GM23338 (cell line): ENCODE results near the gene KAT6B. TPM values are rescaled to one million over a fixed set of nuclear protein-coding genes. Genes with fewer than 3 reads are reported as not detected.

Experiments used
- ATAC-seq: fragments of 200-7000 bp; cut with Tn5 transposase; 3 replicates; pipeline ENCODE4 v1.9.1; 2020
- DNase-seq: peaks from one replicate; pipeline ENCODE4 v3.0.0-alpha.2; 2015; ENCODE audit warnings: low spot score
- H2AFZ ChIP-seq: fragments of 200-600 bp; sonication (generic); 2 replicates; pipeline ENCODE4 v1.8.0; 2016; ENCODE audit warnings: antibody characterized with exemption, mild to moderate bottlenecking, moderate library complexity
- H3F3A ChIP-seq: fragments of 200-600 bp; sonication (generic); replicated peaks from 2 replicates; pipeline ENCODE4 v1.8.0; 2017; ENCODE audit warnings: antibody characterized with exemption, mixed run types, low read depth
- H3K27ac ChIP-seq: fragments of 200-600 bp; sonication (generic); 2 replicates; pipeline ENCODE4 v1.6.1; 2016; ENCODE audit warnings: low read depth
- H3K27me3 ChIP-seq: fragments of 200-600 bp; sonication (generic); 2 replicates; pipeline ENCODE4 v1.8.0; 2016; ENCODE audit warnings: mild to moderate bottlenecking, mixed run types, moderate library complexity; ENCODE audit not compliant: insufficient read depth
- H3K36me3 ChIP-seq: fragments of 200-600 bp; sonication (generic); 2 replicates; pipeline ENCODE4 v1.8.0; 2016; ENCODE audit warnings: mild to moderate bottlenecking; ENCODE audit not compliant: insufficient read depth
- H3K4me1 ChIP-seq: fragments of 200-600 bp; sonication (generic); 2 replicates; pipeline ENCODE4 v1.8.0; 2016; ENCODE audit warnings: mild to moderate bottlenecking, moderate library complexity; ENCODE audit not compliant: insufficient read depth
- H3K4me2 ChIP-seq: fragments of 200-600 bp; sonication (generic); 2 replicates; pipeline ENCODE4 v1.7.1; 2017; ENCODE audit warnings: mixed run types
- H3K4me3 ChIP-seq: fragments of 200-600 bp; sonication (generic); 2 replicates; pipeline ENCODE4 v1.6.1; 2016; ENCODE audit warnings: mixed run types
- H3K79me2 ChIP-seq: fragments of 200-600 bp; sonication (generic); replicated peaks from 2 replicates; pipeline ENCODE4 v1.8.0; 2017; ENCODE audit warnings: mild to moderate bottlenecking; ENCODE audit not compliant: insufficient read depth
- H3K9me2 ChIP-seq: fragments of 200-600 bp; sonication (generic); 2 replicates; pipeline ENCODE4 v1.8.0; 2017; ENCODE audit not compliant: insufficient read depth
- H4K20me1 ChIP-seq: fragments of 200-600 bp; sonication (generic); replicated peaks from 2 replicates; pipeline ENCODE4 v1.8.0; 2017; ENCODE audit warnings: mild to moderate bottlenecking; ENCODE audit not compliant: insufficient read depth
- H3K27ac Mint-ChIP-seq: 2 replicates; pipeline ENCODE4 v1.8.0; 2020; ENCODE audit warnings: inconsistent platforms, mild to moderate bottlenecking, moderate library complexity, mixed read lengths
- H3K27me3 Mint-ChIP-seq: 3 replicates; pipeline ENCODE4 v1.8.0; 2022; ENCODE audit warnings: low read depth, mild to moderate bottlenecking, moderate library complexity, mixed read lengths, inconsistent platforms; ENCODE audit not compliant: insufficient read depth, poor library complexity
- H3K36me3 Mint-ChIP-seq: 3 replicates; pipeline ENCODE4 v1.8.0; 2021; ENCODE audit warnings: low read depth, mild to moderate bottlenecking, inconsistent platforms, moderate library complexity, mixed read lengths
- H3K4me1 Mint-ChIP-seq: 3 replicates; pipeline ENCODE4 v1.8.0; 2020; ENCODE audit warnings: mild to moderate bottlenecking, inconsistent platforms, mixed read lengths
- H3K4me3 Mint-ChIP-seq: 3 replicates; pipeline ENCODE4 v1.8.0; 2021; ENCODE audit warnings: moderate library complexity, mild to moderate bottlenecking, inconsistent platforms, mixed read lengths
- H3K9me3 Mint-ChIP-seq: 3 replicates; pipeline ENCODE4 v1.8.0; 2020; ENCODE audit warnings: moderate library complexity, mild to moderate bottlenecking, inconsistent platforms, mixed read lengths
- CREB1 ChIP-seq: fragments of 250-450 bp; sonication (Bioruptor Pico); IDR thresholded peaks from 2 replicates; pipeline ENCODE4 v1.5.0; 2020; ENCODE audit warnings: low read depth, mild to moderate bottlenecking, moderate library complexity
- CTCF ChIP-seq, 2 experiments: fragments of 200-600 bp in 1 of 2; sonication (generic) in 1 of 2; conservative IDR thresholded peaks; 2 replicates each; pipeline versions ENCODE4 v1.5.1 to v1.6.1; 2016 to 2017; ENCODE audit warnings: antibody characterized with exemption in 2 of 2, low read depth in 2 of 2, mild to moderate bottlenecking in 2 of 2, moderate library complexity in 1 of 2
- ETS1 ChIP-seq: IDR thresholded peaks from 2 replicates; pipeline ENCODE4 v1.6.1; 2016; ENCODE audit warnings: antibody characterized with exemption
- EZH2 ChIP-seq: fragments of 200-600 bp; sonication (generic); IDR thresholded peaks from one replicate; pipeline ENCODE4 v1.8.0; 2017; ENCODE audit warnings: antibody characterized with exemption, mild to moderate bottlenecking, low read depth; ENCODE audit not compliant: unreplicated experiment
- EZH2phosphoT487 ChIP-seq: fragments of 200-600 bp; sonication (generic); IDR thresholded peaks from one replicate; pipeline ENCODE4 v1.8.1; 2018; ENCODE audit warnings: antibody characterized with exemption; ENCODE audit not compliant: unreplicated experiment
- JUNB ChIP-seq: IDR thresholded peaks from one replicate; pipeline ENCODE4 v1.6.1; 2016; ENCODE audit warnings: antibody characterized with exemption; ENCODE audit not compliant: unreplicated experiment
- NANOG ChIP-seq: IDR thresholded peaks from 2 replicates; pipeline ENCODE4 v1.6.1; 2016; ENCODE audit warnings: antibody characterized with exemption, borderline replicate concordance
- POLR2AphosphoS5 ChIP-seq: IDR thresholded peaks from 2 replicates; pipeline ENCODE4 v1.6.1; 2016; ENCODE audit warnings: antibody characterized with exemption, low read depth
- REST ChIP-seq: IDR thresholded peaks from one replicate; pipeline ENCODE4 v1.6.1; 2018; ENCODE audit warnings: antibody characterized with exemption; ENCODE audit not compliant: unreplicated experiment
- ZNF114 ChIP-seq: fragments of 250-450 bp; sonication (Bioruptor Pico); IDR thresholded peaks from 2 replicates; pipeline ENCODE4 v1.5.0; 2020; ENCODE audit warnings: mild to moderate bottlenecking, moderate library complexity
- ZNF331 ChIP-seq: fragments of 250-450 bp; sonication (Bioruptor Pico); IDR thresholded peaks from 2 replicates; pipeline ENCODE4 v1.5.0; 2020; ENCODE audit warnings: low read depth, mild to moderate bottlenecking, moderate library complexity
- polyA plus RNA-seq: library from polyadenylated mRNA; unstranded; fragments of >200 nt; fragmentation: Nextera tagmentation; extraction: Ambion mirVana; gene quantifications from 2 replicates; pipeline ENCODE4 v1.2.1, GENCODE V29; 2016
- total RNA-seq: library from RNA; depleted of rRNA; stranded (reverse); fragments of >200 nt; shearing (Covaris generic); gene quantifications from 2 replicates; pipeline ENCODE4 v1.2.3, GENCODE V29; 2014

KAT6B gene
- total and polyA plus RNA-seq, 2 experiments from 2014 or later = 21.3 to 31.4 TPM

- DNase-seq (peak; percentile 93), ATAC-seq (peak; percentile 93)
- Histone ChIP-seq H3K27ac (no peak overlapping the region), H3K27me3 (peaks cover 12% of the 10 kb centered on the region), H3K79me2 (no peaks in the 10 kb centered on the region), H3K4me1 (peaks cover 3% of the 10 kb centered on the region; the same call in 1 of the 2 replicates), H3F3A (0 out of 2 replicates have a peak, but pooled peaks cover 8% of the 10 kb centered on the region), H2AFZ (peak overlapping the region; percentile 91), H3K9me2 (0 out of 2 replicates have a peak, but pooled peaks cover 4% of the 10 kb centered on the region), H3K4me3 (peak overlapping the region; percentile 62), H3K36me3 (no peaks in the 10 kb centered on the region), H4K20me1 (no peaks in the 10 kb centered on the region), H3K4me2 (peak overlapping the region; percentile 83)
- Mint-ChIP-seq H3K4me3 (peak overlapping the region; percentile 72), H3K27ac (no peak overlapping the region), H3K36me3 (no peaks in the 10 kb centered on the region), H3K4me1 (0 out of 3 replicates have a peak, but pooled peaks cover 3% of the 10 kb centered on the region), H3K9me3 (no peaks in the 10 kb centered on the region; the same call in 2 of the 3 replicates), H3K27me3 (peaks cover 13% of the 10 kb centered on the region)
- TF ChIP-seq POLR2AphosphoS5 (peak; percentile 75), ETS1 (0 out of 2 replicates have a peak, but pooled peaks have one; percentile 15), REST (no peak)
These were observed 217.1 kb downstream of the KAT6B start for GRCh38 chr10:75043256-75044131.

GRCh38 chr10:75048669-75049098 lies 222.3 kb downstream of the KAT6B start:
- H3K79me2 ChIP-seq = no peaks in the 10 kb centered on the region
- Mint-ChIP-seq H3K9me3 (peaks cover 3% of the 10 kb centered on the region; the same call in 2 of the 3 replicates), H3K4me3 (no peak overlapping the region), H3K4me1 (no peaks in the 10 kb centered on the region), H3K27me3 (peaks cover 11% of the 10 kb centered on the region), H3K27ac (no peak overlapping the region), H3K36me3 (no peaks in the 10 kb centered on the region; the same call in 2 of the 3 replicates)
- peaks cover 12% of the 10 kb centered on the region for H3K27me3 ChIP-seq
- H3K4me1 ChIP-seq = peaks cover 3% of the 10 kb centered on the region; the same call in 1 of the 2 replicates
- DNase-seq (no peak), ATAC-seq (no peak)
- no peak overlapping the region for H3K27ac ChIP-seq
- no peaks in the 10 kb centered on the region for H3K9me2 ChIP-seq
- H4K20me1 ChIP-seq = no peaks in the 10 kb centered on the region
- no peak overlapping the region for H3K4me3 ChIP-seq
- no peaks in the 10 kb centered on the region for H3K36me3 ChIP-seq
- H3K4me2 ChIP-seq = no peak overlapping the region
- 0 out of 2 replicates have a peak, but pooled peaks cover 8% of the 10 kb centered on the region for H3F3A ChIP-seq
- H2AFZ ChIP-seq = no peak overlapping the region
- TF ChIP-seq EZH2 (no peak), CTCF (conservative IDR thresholded peaks at IDR 0.05; ENCODE audit: low read depth in 2 of 2) (no peak), ZNF114 (CRISPR knock-in tag) (no peak), ZNF331 (CRISPR knock-in tag) (no peak), CREB1 (CRISPR knock-in tag) (no peak), NANOG (no peak), ETS1 (no peak), JUNB (no peak), POLR2AphosphoS5 (no peak), EZH2phosphoT487 (no peak)
